ENCODE results near the gene ANKRD17.

ANKRD17 gene

DNA sequence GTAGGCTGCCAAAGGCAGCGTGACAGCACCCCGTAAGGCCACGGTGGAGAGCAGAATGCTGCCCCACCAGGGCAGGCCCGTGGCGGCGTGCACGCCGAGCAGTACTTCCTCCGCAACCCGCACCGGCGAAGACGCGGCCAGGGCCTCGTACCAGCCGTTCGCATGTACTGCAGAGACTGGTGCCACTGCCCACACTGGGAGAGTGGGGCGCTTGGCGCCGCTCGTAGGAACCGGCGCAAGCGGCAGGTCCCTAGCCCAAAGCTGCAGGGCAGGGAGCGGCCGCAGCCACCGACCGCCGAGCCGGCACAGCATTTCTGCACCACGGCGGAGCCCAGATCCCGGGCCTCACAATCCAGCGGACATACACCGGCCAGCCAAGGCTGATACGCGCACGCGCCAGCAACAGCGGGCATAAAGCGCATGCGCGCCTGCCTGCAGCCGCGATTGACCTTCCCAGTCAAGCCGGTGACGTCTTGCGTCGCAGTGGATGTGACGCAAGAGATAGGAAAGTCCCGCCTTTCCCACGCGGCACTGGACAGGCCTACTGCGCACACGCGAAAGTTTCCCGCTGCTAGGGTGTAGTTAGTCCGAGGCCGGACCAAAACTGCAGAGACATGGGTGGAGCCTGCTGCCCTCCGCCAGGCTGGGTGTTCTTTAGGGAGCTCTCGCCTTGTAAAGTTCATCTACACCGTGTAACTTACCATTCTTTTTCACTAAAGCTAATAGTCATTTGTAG lies 189.1 kb downstream of the ANKRD17 start, which contains the start of gene COX18:
Gene COX18 (minus strand): TSS at position 379 of the 736 bp plus-strand sequence. CDS start 67 bp downstream, at position 312.
- Histone ChIP-seq H3K79me1 (ENCODE audit: low read length) (no peaks in the 10 kb centered on the region), H3K27ac (ENCODE audit: low read depth, low read length) (peak within 1 kb of the TSS; percentile 62)

DNA sequence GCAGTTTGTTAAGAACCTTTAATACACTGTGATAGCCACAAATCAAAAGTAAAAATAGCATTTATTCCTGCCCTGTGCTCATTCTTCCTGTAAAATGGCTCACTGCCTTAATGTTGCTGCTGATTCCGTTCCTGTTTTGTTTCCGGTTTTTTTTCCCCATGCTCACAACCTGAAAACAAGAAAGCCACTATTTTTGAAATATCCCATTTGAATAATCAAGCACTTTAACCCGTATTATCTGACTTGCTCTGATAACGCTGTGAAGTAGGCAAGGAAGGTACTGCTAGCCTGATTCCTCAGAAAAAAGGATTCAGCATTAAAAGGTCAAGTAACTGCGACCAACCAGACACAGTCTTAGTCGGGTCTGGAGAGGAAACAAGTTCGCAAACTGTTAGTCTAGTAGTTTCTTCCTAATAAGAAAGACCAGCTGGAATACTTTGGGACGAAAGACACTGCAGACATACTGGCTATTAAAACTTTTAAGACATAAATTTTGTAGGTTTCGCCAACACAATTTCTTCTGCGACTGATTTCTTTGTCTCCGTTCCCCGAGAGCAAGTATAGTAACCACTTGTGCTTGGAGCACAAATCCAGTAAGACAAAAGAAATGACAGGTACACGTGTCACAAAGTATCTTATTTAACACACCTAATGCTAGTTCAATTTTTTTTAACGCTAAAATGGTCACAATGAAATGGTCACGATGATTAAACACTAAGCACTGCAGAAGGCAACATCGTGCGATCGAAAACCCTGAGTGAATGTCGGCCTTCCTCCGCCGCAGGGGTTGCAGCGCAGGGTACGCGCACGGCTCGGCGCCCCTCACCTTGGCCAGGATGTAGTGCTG lies 189.9 kb downstream of the ANKRD17 start:
- no peak overlapping the region for H2BK5ac ChIP-seq (ENCODE audit: low read length)
- H2BK120ac ChIP-seq (ENCODE audit: low read depth, low read length): no peak overlapping the region
- H3K56ac ChIP-seq (ENCODE audit: low read length): peak overlapping the region; percentile 100
- H3K79me1 ChIP-seq (ENCODE audit: low read length): no peaks in the 10 kb centered on the region
- no peak overlapping the region for H2AK5ac ChIP-seq (ENCODE audit: low read length)
- no peaks in the 10 kb centered on the region for H3K36me3 ChIP-seq (ENCODE audit: control insufficient read depth, insufficient read depth, low read length)
- DNase-seq: peak; percentile 66
- H3K4me1 ChIP-seq (ENCODE audit: control insufficient read depth, low read depth, low read length): no peaks in the 10 kb centered on the region
- H3K9ac ChIP-seq (ENCODE audit: low read length): peak overlapping the region; percentile 83
- H3K18ac ChIP-seq (ENCODE audit: low read length): no peak overlapping the region
- H4K5ac ChIP-seq (ENCODE audit: low read length): peak overlapping the region; percentile 68
- no peak overlapping the region for H3K4ac ChIP-seq (ENCODE audit: low read depth, low read length)
- WGBS (ENCODE audit: extremely low coverage, insufficient coverage, low lambda C conversion rate): no CpG with 5 or more reads among the region's 27 CpGs
- H3K79me2 ChIP-seq (ENCODE audit: control insufficient read depth, insufficient read depth, low read length): no peaks in the 10 kb centered on the region
- H2BK15ac ChIP-seq (replicated peaks; ENCODE audit: low read depth): no peak overlapping the region
- no peak overlapping the region for H4K8ac ChIP-seq (ENCODE audit: low read depth, low read length)
- H3K27ac ChIP-seq (ENCODE audit: low read depth, low read length): peak overlapping the region; percentile 62
- peak overlapping the region; percentile 97 for H3K23ac ChIP-seq (ENCODE audit: low read length)
- H3K4me3 ChIP-seq (ENCODE audit: low read length): peak overlapping the region; percentile 91
- H3K4me2 ChIP-seq (ENCODE audit: low read length): peak overlapping the region; percentile 83
- H3K27me3 ChIP-seq (ENCODE audit: insufficient read depth, low read length, poor library complexity): no peaks in the 10 kb centered on the region

More for the DNA sequence above, 189.1 kb downstream of the ANKRD17 start, which contains the start of gene COX18:
- H3K18ac ChIP-seq (ENCODE audit: low read length): no peak within 1 kb of the TSS
- H3K4ac ChIP-seq (ENCODE audit: low read depth, low read length): peak within 1 kb of the TSS; percentile 66
- peak within 1 kb of the TSS; percentile 13 for H2AK5ac ChIP-seq (ENCODE audit: low read length)
- H3K4me1 ChIP-seq (ENCODE audit: control insufficient read depth, low read depth, low read length): no peaks in the 10 kb centered on the region
- peak within 1 kb of the TSS; percentile 68 for H4K5ac ChIP-seq (ENCODE audit: low read length)
- no peak within 1 kb of the TSS for H2BK120ac ChIP-seq (ENCODE audit: low read depth, low read length)
- H3K4me3 ChIP-seq (ENCODE audit: low read length): peak within 1 kb of the TSS; percentile 91
- no peak within 1 kb of the TSS for H4K8ac ChIP-seq (ENCODE audit: low read depth, low read length)
- H3K27me3 ChIP-seq (ENCODE audit: insufficient read depth, low read length, poor library complexity): no peaks in the 10 kb centered on the region
- no peaks in the 10 kb centered on the region for H3K36me3 ChIP-seq (ENCODE audit: control insufficient read depth, insufficient read depth, low read length)
- peak within 1 kb of the TSS; percentile 100 for H3K56ac ChIP-seq (ENCODE audit: low read length)
- H3K9ac ChIP-seq (ENCODE audit: low read length): peak within 1 kb of the TSS; percentile 85
- WGBS (ENCODE audit: extremely low coverage, insufficient coverage, low lambda C conversion rate): no CpG with 5 or more reads among the region's 62 CpGs
- H3K23ac ChIP-seq (ENCODE audit: low read length): peak within 1 kb of the TSS; percentile 97
- no peaks in the 10 kb centered on the region for H3K79me2 ChIP-seq (ENCODE audit: control insufficient read depth, insufficient read depth, low read length)
- peak within 1 kb of the TSS; percentile 83 for H3K4me2 ChIP-seq (ENCODE audit: low read length)
- peak; percentile 98 for DNase-seq
- no peak within 1 kb of the TSS for H2BK5ac ChIP-seq (ENCODE audit: low read length)
- H2BK15ac ChIP-seq (replicated peaks; ENCODE audit: low read depth): no peak within 1 kb of the TSS

DNA sequence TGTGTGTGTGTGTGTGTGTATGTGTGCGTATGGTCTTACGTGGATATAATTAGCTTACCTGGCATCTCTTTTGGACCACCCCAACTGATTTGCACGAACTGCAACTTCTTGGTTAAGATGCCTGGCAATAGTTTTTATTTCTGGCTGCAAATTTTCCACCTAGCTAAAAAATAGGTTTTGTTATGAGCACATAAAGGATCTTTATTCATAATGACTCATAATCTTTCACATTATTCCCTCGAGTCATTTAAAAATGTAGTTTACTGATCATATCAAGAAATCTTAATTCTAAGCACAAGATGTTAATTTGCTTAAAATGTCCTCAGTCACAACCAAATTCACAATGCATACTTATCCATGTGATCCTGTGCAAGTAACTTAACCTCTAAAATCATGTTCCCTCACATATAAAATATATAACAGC lies 190.6 kb downstream of the ANKRD17 start:
- no peak overlapping the region for H2BK15ac ChIP-seq (replicated peaks; ENCODE audit: low read depth)
- no peak overlapping the region for H3K18ac ChIP-seq (ENCODE audit: low read length)
- H3K4ac ChIP-seq (ENCODE audit: low read depth, low read length): no peak overlapping the region
- H3K4me1 ChIP-seq (ENCODE audit: control insufficient read depth, low read depth, low read length): no peaks in the 10 kb centered on the region
- no peak overlapping the region for H2AK5ac ChIP-seq (ENCODE audit: low read length)
- H3K79me2 ChIP-seq (ENCODE audit: control insufficient read depth, insufficient read depth, low read length): no peaks in the 10 kb centered on the region
- no peaks in the 10 kb centered on the region for H3K36me3 ChIP-seq (ENCODE audit: control insufficient read depth, insufficient read depth, low read length)
- H3K27ac ChIP-seq (ENCODE audit: low read depth, low read length): no peak overlapping the region
- no peak for DNase-seq
- H3K9ac ChIP-seq (ENCODE audit: low read length): peak overlapping the region; percentile 83
- H3K4me2 ChIP-seq (ENCODE audit: low read length): peak overlapping the region; percentile 83
- H2BK120ac ChIP-seq (ENCODE audit: low read depth, low read length): no peak overlapping the region
- H3K79me1 ChIP-seq (ENCODE audit: low read length): no peaks in the 10 kb centered on the region
- H4K8ac ChIP-seq (ENCODE audit: low read depth, low read length): no peak overlapping the region
- WGBS (ENCODE audit: extremely low coverage, insufficient coverage, low lambda C conversion rate): 100% methylated on average over 1 of the region's 4 CpGs
- no peak overlapping the region for H3K4me3 ChIP-seq (ENCODE audit: low read length)
- no peak overlapping the region for H3K23ac ChIP-seq (ENCODE audit: low read length)
- H2BK5ac ChIP-seq (ENCODE audit: low read length): no peak overlapping the region
- H4K5ac ChIP-seq (ENCODE audit: low read length): peak overlapping the region; percentile 68
- H3K56ac ChIP-seq (ENCODE audit: low read length): peak overlapping the region; percentile 100
- H3K27me3 ChIP-seq (ENCODE audit: insufficient read depth, low read length, poor library complexity): no peaks in the 10 kb centered on the region

- no peak overlapping the region for H3K27ac ChIP-seq (ENCODE audit: low read depth, low read length)
- no peaks in the 10 kb centered on the region for H3K36me3 ChIP-seq (ENCODE audit: control insufficient read depth, insufficient read depth, low read length)
- no peaks in the 10 kb centered on the region for H3K27me3 ChIP-seq (ENCODE audit: insufficient read depth, low read length, poor library complexity)
- no peak overlapping the region for H3K56ac ChIP-seq (ENCODE audit: low read length)
- no peak overlapping the region for H4K8ac ChIP-seq (ENCODE audit: low read depth, low read length)
- H3K4ac ChIP-seq (ENCODE audit: low read depth, low read length): no peak overlapping the region
- H2BK5ac ChIP-seq (ENCODE audit: low read length): no peak overlapping the region
- no peak for DNase-seq
- H2BK15ac ChIP-seq (replicated peaks; ENCODE audit: low read depth): no peak overlapping the region
- no peak overlapping the region for H4K5ac ChIP-seq (ENCODE audit: low read length)
- no peaks in the 10 kb centered on the region for H3K79me1 ChIP-seq (ENCODE audit: low read length)
- H3K9ac ChIP-seq (ENCODE audit: low read length): no peak overlapping the region
- H3K18ac ChIP-seq (ENCODE audit: low read length): no peak overlapping the region
- H3K4me3 ChIP-seq (ENCODE audit: low read length): no peak overlapping the region
- no peaks in the 10 kb centered on the region for H3K4me1 ChIP-seq (ENCODE audit: control insufficient read depth, low read depth, low read length)
- H2BK120ac ChIP-seq (ENCODE audit: low read depth, low read length): no peak overlapping the region
- no peak overlapping the region for H3K23ac ChIP-seq (ENCODE audit: low read length)
- no peak overlapping the region for H2AK5ac ChIP-seq (ENCODE audit: low read length)
- H3K79me2 ChIP-seq (ENCODE audit: control insufficient read depth, insufficient read depth, low read length): no peaks in the 10 kb centered on the region
- no CpG with 5 or more reads among the region's 2 CpGs for WGBS (ENCODE audit: extremely low coverage, insufficient coverage, low lambda C conversion rate)
- H3K4me2 ChIP-seq (ENCODE audit: low read length): no peak overlapping the region
Observed at GRCh38 chr4:73066928-73067327, 191.7 kb downstream of the ANKRD17 start.

GRCh38 chr4:73066445-73066844 lies 192.2 kb downstream of the ANKRD17 start:
- no peak overlapping the region for H3K18ac ChIP-seq (ENCODE audit: low read length)
- H3K79me1 ChIP-seq (ENCODE audit: low read length): no peaks in the 10 kb centered on the region
- no peak overlapping the region for H3K9ac ChIP-seq (ENCODE audit: low read length)
- no peak overlapping the region for H4K5ac ChIP-seq (ENCODE audit: low read length)
- no CpG with 5 or more reads among the region's 3 CpGs for WGBS (ENCODE audit: extremely low coverage, insufficient coverage, low lambda C conversion rate)
- no peak overlapping the region for H2AK5ac ChIP-seq (ENCODE audit: low read length)
- no peaks in the 10 kb centered on the region for H3K4me1 ChIP-seq (ENCODE audit: control insufficient read depth, low read depth, low read length)
- no peak overlapping the region for H2BK15ac ChIP-seq (replicated peaks; ENCODE audit: low read depth)
- H3K79me2 ChIP-seq (ENCODE audit: control insufficient read depth, insufficient read depth, low read length): no peaks in the 10 kb centered on the region
- H3K27me3 ChIP-seq (ENCODE audit: insufficient read depth, low read length, poor library complexity): no peaks in the 10 kb centered on the region
- H2BK120ac ChIP-seq (ENCODE audit: low read depth, low read length): no peak overlapping the region
- no peak overlapping the region for H3K4me2 ChIP-seq (ENCODE audit: low read length)
- H3K56ac ChIP-seq (ENCODE audit: low read length): no peak overlapping the region
- no peak overlapping the region for H2BK5ac ChIP-seq (ENCODE audit: low read length)
- no peak overlapping the region for H3K4me3 ChIP-seq (ENCODE audit: low read length)
- no peak overlapping the region for H3K4ac ChIP-seq (ENCODE audit: low read depth, low read length)
- no peak overlapping the region for H3K23ac ChIP-seq (ENCODE audit: low read length)
- H4K8ac ChIP-seq (ENCODE audit: low read depth, low read length): no peak overlapping the region
- no peak overlapping the region for H3K27ac ChIP-seq (ENCODE audit: low read depth, low read length)
- DNase-seq: no peak
- H3K36me3 ChIP-seq (ENCODE audit: control insufficient read depth, insufficient read depth, low read length): no peaks in the 10 kb centered on the region

Measured in mesendoderm (in vitro differentiated cells).